ENCODE data around the gene USP15.

The USP15 gene

GRCh38 chr12:62288328-62288727, 28.1 kb downstream of the USP15 start:
- H3K4me3 ChIP-seq (replicated peaks; ENCODE audit: insufficient read depth, low read length) = no peak overlapping the region
- H3K27me3 ChIP-seq (ENCODE audit: insufficient read depth, poor library complexity, severe bottlenecking) = no peaks in the 10 kb centered on the region
- H3K27ac ChIP-seq (replicated peaks) = no peak overlapping the region
- TF ChIP-seq CTCF (IDR thresholded peaks at IDR 0.05; ENCODE audit: insufficient read depth, low read length) = no peak
- TF ChIP-seq SPI1 (IDR thresholded peaks at IDR 0.05; ENCODE audit: borderline replicate concordance, low read depth) = peak; percentile 53; the same call in 1 of the 2 replicates
- no peak for DNase-seq (ENCODE audit: low read depth in 1 of 2, low spot score in 1 of 2)

DNA sequence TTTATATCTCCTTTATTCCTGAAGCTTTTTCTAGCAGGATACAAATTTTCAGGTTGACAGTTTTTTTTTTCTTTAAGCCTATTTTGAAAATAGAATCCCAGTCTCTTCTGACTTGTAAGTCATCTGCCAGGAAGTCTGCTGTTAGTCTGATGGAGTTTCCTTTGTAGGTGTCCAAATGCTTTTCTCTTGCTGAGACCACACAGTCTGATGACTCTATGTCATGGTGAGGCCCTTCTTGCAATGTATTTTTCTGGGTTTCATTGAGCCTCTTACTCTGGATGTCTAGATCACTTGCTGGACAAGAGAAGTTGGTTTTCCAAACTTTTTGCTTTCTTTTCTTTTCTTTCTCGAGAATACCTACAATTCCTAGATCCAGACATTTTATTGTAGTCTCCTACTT, 30.6 kb downstream of the USP15 start:
- no peak overlapping the region for H3K4me3 ChIP-seq (replicated peaks; ENCODE audit: insufficient read depth, low read length)
- no peak for DNase-seq (ENCODE audit: low read depth in 1 of 2, low spot score in 1 of 2)
- H3K27me3 ChIP-seq (ENCODE audit: insufficient read depth, poor library complexity, severe bottlenecking) = no peaks in the 10 kb centered on the region
- TF ChIP-seq POLR2AphosphoS5 (IDR thresholded peaks at IDR 0.05; ENCODE audit: low read depth) (no peak), REST (IDR thresholded peaks at IDR 0.05; ENCODE audit: insufficient replicate concordance, low read depth) (no peak), GABPA (IDR thresholded peaks at IDR 0.05; ENCODE audit: low read depth) (no peak), CTCF (IDR thresholded peaks at IDR 0.05; ENCODE audit: insufficient read depth, low read length) (no peak), SPI1 (IDR thresholded peaks at IDR 0.05; ENCODE audit: borderline replicate concordance, low read depth) (no peak)
- no peak overlapping the region for H3K27ac ChIP-seq (replicated peaks)

- Histone ChIP-seq H3K4me3 (replicated peaks; ENCODE audit: insufficient read depth, low read length) (no peak overlapping the region), H3K27me3 (ENCODE audit: insufficient read depth, poor library complexity, severe bottlenecking) (no peaks in the 10 kb centered on the region), H3K27ac (replicated peaks) (no peak overlapping the region)
- DNase-seq (ENCODE audit: low read depth in 1 of 2, low spot score in 1 of 2) = no peak
- TF ChIP-seq POLR2AphosphoS5 (IDR thresholded peaks at IDR 0.05; ENCODE audit: low read depth) = no peak
- no peak for TF ChIP-seq SPI1 (IDR thresholded peaks at IDR 0.05; ENCODE audit: borderline replicate concordance, low read depth)
- no peak for TF ChIP-seq REST (IDR thresholded peaks at IDR 0.05; ENCODE audit: insufficient replicate concordance, low read depth)
- no peak for TF ChIP-seq CTCF (IDR thresholded peaks at IDR 0.05; ENCODE audit: insufficient read depth, low read length)
- no peak for TF ChIP-seq GABPA (IDR thresholded peaks at IDR 0.05; ENCODE audit: low read depth)
These were observed 31.9 kb downstream of the USP15 start for GRCh38 chr12:62291864-62292760.

All from HL-60 (cell line).